Measurements from ENCODE around the gene ABT1.
"Not testable (repeated sequence)": the region's sequence is repeated elsewhere in the genome, so short reads cannot be mapped to it uniquely, and the experiment has no call there.

The ABT1 gene

DNA sequence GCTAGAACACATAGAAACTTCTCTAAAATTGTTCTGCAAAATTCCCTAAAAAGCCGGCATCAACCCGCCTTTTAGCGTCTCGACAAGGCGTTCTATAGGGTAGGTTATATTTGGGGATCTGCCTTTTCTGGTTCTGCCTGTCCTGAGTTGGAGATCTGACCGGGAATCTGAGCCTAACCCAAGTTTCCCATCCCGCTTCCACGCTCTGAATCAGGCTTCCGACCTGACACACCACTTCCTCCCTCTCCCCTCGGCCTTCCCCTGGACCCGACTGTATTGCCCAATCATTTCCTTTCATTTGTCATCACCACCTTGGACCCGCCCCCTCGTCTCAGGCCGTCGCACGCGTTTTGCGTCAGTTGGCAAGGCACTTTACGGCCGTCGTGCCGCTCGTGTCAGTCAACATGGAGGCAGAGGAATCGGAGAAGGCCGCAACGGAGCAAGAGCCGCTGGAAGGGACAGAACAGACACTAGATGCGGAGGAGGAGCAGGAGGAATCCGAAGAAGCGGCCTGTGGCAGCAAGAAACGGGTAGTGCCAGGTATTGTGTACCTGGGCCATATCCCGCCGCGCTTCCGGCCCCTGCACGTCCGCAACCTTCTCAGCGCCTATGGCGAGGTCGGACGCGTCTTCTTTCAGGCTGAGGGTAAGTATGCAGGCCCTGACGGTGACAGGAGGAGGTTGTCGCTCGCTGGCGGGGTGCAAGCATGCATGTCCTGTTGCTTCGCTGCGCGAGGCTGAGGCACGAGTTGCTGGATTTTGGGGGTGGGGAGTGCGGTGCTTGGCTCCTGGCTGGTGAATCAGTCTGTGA lies at the start of gene ABT1:
Gene ABT1 (plus strand): TSS at position 375 of the 810 bp plus-strand sequence. CDS start 30 bp downstream, at position 405.
- peak; percentile 99 for DNase-seq

DNA sequence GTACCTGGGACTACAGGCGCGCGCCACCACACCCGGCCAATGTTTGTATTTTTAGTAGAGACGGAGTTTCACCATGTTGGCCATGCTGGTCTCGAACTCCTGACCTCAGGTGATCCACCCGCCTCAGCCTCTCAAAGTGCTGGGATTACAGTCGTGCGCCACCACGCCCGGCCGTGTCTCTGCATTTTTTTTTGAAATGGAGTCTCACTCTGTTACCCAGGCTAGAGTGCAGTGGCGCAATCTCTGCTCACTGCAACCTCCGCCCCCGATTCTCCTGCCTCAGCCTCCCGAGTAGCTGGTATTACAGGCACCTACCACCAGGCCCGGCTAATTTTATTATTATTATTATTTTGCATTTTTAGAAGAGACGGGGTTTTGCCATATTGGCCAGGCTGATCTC lies 49.4 kb upstream of the ABT1 start:
- not testable (repeated sequence) for DNase-seq

DNA sequence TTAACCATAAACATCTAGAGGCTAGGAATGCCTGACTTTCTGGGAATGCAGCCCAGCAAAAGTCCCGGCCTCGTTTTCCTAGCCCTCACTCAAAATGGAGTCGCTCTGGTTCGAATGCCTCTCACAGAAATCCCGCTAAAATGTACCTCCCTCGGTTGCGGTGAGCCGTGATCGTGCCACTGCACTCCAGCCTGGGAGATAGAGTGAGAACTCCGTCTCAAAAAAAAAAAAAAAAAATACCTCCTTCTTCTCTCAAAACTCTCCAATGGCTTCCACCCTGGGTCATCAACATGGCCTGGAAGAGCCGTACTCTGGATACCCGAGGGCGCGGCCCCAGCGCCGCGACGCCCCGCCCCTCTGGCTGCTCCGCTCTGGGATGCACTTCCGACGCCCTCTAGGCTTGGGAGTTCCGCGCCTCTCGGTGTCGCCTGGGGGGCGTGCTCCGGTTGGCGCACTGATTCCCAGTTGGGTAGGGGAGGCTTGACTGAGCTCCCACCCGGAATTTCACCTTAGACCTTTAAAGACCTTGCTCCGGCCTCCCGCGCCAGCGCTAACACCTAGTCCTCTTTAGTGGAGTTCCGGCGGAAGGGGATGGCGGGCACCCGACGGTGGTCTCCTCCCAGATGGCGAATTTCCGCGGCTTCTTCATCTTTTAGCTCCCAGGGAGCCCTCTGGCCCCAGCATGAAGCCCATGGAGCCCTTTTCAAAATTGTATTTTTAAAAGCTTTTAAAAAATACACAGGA lies 46.3 kb upstream of the ABT1 start:
- DNase-seq, result peak; percentile 62

DNA sequence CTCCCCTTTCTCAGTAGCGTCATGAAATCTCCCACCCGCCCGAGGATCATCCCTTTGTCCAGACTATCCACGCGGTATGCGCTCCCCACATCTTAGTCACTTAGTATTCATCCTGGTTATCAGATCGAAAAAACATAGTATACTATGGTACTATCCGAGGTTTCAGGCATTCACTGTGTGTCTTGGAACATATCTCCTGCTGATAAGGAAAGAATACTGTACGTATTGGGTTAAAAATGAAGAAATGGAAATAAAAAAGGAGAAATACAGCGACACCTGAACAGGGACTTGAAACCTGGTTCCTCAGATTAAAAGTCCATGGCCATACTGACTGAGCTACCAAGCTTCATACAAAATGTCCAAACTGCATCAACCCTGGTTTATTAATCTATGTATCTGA lies 44.5 kb upstream of the ABT1 start:
- no peak for DNase-seq

GRCh38 chr6:26552640-26553188 lies 44.0 kb upstream of the ABT1 start:
- no peak for DNase-seq

DNA sequence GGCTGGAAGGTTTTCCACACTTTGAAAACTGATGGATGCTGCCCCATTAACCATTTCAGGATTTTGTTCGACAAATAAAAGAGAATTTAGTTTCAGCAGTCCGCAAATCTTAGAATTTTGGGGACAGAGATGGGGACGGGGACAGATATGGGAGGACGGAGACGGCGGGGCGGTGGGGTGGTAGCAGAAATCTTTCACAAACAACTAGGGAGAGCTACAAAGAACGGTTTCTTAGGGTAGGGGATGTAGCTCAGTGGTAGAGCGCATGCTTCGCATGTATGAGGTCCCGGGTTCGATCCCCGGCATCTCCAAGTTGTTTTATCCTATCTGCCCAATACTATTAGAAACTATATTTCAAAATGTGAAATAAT lies 43.5 kb upstream of the ABT1 start:
- peak; percentile 84 for DNase-seq

GRCh38 chr6:26553635-26554446 lies 42.9 kb upstream of the ABT1 start:
- peak; percentile 85 for DNase-seq

DNA sequence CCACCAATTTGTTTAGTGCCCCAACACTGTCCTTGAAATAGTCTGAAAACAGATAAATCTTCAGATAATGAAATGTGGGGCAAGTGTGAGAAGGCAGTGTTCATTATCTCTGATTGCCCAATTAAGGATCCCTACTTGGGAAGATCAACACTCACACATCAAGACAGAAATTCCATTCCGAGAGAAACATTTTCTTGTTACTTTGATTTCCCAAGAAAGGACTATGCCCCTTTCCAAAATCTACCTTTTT lies 42.4 kb upstream of the ABT1 start:
- no peak for DNase-seq

GRCh38 chr6:26554697-26555504 lies 41.9 kb upstream of the ABT1 start:
- peak; percentile 68 for DNase-seq

- no peak for DNase-seq
These were observed 41.1 kb upstream of the ABT1 start for GRCh38 chr6:26555505-26556262.

DNA sequence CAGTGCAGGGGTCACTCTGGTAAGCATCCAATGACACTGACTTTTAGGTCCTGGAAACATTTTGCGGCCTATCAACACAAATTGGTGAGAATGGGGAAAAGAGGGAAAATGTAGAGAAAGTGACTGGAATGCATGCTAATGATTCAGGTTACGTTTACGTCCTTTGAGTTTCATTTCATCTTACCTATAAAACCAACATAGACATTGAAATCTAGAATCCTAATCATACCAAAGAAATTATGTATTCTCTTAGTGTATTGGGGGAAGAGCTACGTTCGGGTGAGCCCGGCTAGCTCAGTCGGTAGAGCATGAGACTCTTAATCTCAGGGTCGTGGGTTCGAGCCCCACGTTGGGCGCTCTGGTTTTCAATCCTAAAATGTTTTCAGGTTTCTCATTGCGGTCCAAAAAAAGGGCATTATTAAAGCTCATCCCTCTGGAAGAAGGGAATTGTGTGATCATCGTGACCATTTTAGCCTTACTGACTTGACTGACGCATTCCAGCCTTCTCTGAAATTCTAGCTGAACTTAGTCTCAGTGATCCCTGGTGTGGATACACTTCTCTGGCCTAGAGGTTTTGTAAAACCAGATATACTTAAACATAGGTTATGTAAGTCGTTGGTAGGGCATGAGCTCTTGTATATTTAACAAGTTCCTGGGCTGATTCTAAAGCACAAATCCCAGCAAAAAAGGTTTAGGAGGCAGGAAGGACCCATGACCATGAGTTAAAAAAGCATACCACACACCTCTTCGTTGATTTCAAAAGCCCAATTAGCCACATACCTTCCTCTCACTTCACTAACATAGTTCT lies 40.3 kb upstream of the ABT1 start:
- DNase-seq, result peak; percentile 30

DNA sequence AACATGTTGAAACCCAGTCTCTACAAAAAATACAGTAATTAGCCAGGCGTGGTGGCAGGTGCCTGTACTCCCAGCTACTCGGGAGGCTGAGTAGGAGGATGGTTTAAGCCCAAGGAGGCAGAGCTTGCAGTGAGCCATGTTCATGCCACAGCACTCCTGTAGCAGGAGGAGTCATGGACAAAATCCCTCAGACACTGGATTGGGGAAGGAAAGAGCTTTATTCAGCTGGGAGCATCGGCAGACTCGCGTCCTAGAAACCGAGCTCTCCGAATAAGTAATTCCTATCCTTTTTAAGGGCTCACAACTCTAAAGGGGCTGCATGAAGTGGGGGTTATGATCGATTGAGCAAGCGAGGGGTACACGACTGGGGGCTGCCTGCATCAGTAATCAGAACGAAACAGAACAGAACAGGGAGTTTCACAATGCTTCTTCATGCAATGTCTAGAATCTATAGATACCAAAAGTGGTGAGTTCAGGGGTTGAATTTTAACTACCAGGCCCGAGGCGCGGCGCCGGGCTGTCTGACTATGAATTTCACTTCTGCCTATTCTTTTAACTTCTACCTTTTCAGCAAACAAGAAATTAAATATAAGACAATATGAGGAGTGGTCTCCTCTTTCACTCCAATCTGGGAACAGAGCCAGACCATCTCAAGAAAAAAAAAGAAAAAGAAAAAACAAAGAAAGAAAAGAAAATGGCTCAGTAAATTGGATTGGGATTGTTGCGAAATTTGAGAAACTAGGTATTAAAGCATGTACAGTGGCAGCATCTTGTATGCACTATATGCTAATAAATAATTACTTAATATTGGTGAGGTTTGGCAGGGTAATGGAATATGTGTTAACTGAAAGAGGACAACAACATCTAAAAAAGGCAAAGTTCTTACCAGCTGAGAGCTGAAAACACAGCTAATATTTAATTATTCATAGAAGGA lies 35.0 kb upstream of the ABT1 start:
- no peak for DNase-seq

DNA sequence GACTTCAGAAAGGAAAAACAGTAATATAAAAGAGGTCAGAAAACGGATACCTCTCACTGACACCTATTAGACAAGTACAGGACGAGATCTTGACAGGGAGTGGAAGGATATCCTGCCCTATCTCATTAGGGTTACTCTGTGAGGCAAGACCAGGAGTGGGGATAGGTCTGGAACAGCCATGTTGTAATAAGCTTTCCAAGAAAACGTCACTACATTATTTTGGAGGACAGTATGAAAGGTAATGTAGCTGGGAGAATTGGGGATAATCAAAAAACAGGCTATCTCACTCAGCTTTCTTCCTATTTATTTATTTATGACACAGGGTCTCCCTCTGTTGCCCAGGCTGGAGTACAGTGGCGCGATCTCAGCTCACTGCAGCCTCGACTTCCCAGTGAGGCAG lies 33.3 kb upstream of the ABT1 start:
- DNase-seq, result no peak

- peak; percentile 95 for DNase-seq
These were observed 27.9 kb upstream of the ABT1 start for GRCh38 chr6:26568601-26569432.

- no peak for DNase-seq
These were observed 27.4 kb upstream of the ABT1 start for GRCh38 chr6:26569433-26569764.

- DNase-seq, result no peak
These were observed 26.5 kb upstream of the ABT1 start for GRCh38 chr6:26570027-26570809.

GRCh38 chr6:26571592-26572296 lies 25.0 kb upstream of the ABT1 start:
- DNase-seq, result peak; percentile 88
